ENCODE measurements around the gene KCNJ6. TPM values are rescaled to one million over a fixed set of nuclear protein-coding genes. Genes with fewer than 3 reads are reported as not detected.
"Not testable (repeated sequence)": the region's sequence is repeated elsewhere in the genome, so short reads cannot be mapped to it uniquely, and the experiment has no call there.

KCNJ6 gene
- total RNA-seq, 2 donors from 2014 or later, result not detected

DNA sequence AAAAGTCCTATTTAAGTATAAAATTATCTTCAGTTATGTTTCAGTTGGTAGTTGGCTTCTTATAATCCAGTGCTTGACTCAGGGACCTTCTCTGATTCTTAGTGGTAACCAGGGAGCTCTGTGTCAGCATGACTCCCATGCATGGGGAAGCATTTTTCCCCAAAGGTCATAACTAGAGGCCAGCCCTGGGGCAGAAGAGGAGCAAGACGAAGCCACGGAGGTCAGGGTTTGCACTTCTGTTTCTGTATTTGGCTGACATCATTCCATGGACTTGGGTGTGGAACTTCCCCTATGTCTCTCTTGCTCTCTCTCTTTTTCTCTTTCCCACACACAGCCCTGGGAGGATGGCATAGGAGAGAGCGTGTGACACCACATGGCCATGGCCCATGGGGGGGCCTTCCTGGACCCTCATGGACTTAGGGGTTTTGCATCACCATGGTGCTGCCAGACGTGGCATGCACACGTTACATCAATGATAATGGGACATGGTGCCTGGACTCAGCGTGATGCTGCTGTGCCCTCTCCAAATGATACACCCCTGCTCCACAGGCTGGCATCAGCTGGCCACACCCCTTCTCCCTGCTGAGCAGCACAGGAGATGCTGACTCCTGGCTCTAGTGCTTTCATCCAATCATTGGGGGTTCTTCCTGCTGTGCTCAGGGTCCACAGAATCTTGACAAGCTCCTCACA lies 260.5 kb downstream of the KCNJ6 start:
- Histone ChIP-seq H3K27ac (no peak overlapping the region), H3K4me3 (no peak overlapping the region), H3K4me1 (peaks cover 0 to 7% of the 10 kb centered on the region in 2 donors), H3K36me3 (no peaks in the 10 kb centered on the region), H3K9me3 (no peaks in the 10 kb centered on the region), H3K27me3 (no peaks in the 10 kb centered on the region)
- no peak for DNase-seq (ENCODE audit: low spot score)
- TF ChIP-seq, protein P1, sequence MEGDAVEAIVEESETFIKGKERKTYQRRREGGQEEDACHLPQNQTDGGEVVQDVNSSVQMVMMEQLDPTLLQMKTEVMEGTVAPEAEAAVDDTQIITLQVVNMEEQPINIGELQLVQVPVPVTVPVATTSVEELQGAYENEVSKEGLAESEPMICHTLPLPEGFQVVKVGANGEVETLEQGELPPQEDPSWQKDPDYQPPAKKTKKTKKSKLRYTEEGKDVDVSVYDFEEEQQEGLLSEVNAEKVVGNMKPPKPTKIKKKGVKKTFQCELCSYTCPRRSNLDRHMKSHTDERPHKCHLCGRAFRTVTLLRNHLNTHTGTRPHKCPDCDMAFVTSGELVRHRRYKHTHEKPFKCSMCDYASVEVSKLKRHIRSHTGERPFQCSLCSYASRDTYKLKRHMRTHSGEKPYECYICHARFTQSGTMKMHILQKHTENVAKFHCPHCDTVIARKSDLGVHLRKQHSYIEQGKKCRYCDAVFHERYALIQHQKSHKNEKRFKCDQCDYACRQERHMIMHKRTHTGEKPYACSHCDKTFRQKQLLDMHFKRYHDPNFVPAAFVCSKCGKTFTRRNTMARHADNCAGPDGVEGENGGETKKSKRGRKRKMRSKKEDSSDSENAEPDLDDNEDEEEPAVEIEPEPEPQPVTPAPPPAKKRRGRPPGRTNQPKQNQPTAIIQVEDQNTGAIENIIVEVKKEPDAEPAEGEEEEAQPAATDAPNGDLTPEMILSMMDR (IDR thresholded peaks at IDR 0.05), result no peak

DNA sequence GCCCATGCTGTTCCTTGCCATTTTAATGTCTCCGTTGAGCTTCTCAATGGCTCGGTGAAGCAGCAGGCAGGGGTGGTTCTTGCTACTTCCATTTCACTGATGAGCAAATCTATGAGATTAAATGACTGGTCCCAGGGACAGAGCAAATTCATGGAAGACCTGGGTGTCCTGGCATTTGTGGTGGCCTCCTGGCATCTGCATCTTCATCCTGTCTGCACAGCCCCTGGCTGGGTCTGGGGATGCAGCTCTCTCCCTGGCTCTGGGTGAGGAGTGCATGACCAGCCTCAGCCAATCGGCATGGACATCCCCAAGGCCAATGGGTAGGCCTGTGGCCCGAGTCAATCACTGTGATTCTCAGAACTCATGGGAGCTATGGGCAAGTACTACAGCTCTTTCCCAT lies 261.7 kb downstream of the KCNJ6 start:
- no peaks in the 10 kb centered on the region for H3K36me3 ChIP-seq
- H3K27ac ChIP-seq, result no peak overlapping the region
- H3K4me3 ChIP-seq, result no peak overlapping the region
- DNase-seq (ENCODE audit: low spot score), result no peak
- no peaks in the 10 kb centered on the region for H3K27me3 ChIP-seq
- H3K9me3 ChIP-seq, result no peaks in the 10 kb centered on the region
- H3K4me1 ChIP-seq, result peaks cover 0 to 7% of the 10 kb centered on the region in 2 donors
- TF ChIP-seq, protein P1 (IDR thresholded peaks at IDR 0.05), result no peak

DNA sequence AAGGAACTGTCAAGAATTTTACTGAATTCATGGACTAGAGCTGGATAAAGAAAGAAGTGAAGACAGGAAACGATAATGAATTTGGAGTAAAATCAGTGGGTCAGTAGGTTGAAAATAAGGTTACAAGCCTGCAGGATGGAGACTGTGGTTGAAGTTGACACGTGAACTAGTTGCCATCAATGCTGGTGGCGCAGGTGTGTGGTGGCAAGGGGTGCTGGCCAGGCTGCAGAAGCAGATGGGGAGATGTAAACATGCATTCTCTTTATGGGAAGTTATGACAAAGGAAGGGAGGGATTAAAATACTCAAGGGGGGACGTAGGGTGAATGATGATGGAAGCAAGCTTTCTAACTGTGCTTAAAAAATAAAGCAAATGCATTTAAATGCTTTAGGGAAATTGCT lies 263.1 kb downstream of the KCNJ6 start:
- Histone ChIP-seq H3K4me3 (no peak overlapping the region), H3K27ac (no peak overlapping the region), H3K9me3 (no peaks in the 10 kb centered on the region), H3K36me3 (no peaks in the 10 kb centered on the region), H3K4me1 (no peaks in the 10 kb centered on the region), H3K27me3 (no peaks in the 10 kb centered on the region)
- DNase-seq (ENCODE audit: low spot score), result no peak
- TF ChIP-seq, protein P1 (IDR thresholded peaks at IDR 0.05), result no peak

DNA sequence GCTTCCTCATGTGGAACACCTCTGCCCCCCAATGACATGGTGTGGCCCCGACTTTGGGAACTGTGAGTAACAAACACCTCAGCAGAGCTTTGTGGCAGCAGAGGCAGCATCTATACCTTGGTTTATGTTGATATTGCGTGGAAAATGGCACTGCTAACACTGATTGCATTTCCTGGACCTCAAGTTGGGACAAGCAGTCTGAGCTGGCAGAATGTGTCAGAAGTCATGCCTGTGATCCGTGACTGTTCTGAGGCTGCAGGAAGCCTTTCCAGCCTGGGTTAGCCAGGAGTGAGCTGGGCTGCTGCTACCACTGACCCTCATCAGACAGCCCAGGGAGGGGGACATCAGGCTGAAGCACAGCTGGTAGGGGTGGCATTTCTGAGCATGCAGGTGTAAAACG lies 268.5 kb downstream of the KCNJ6 start:
- Histone ChIP-seq H3K4me1 (no peaks in the 10 kb centered on the region), H3K27me3 (no peaks in the 10 kb centered on the region), H3K9me3 (no peaks in the 10 kb centered on the region), H3K27ac (no peak overlapping the region), H3K4me3 (no peak overlapping the region), H3K36me3 (no peaks in the 10 kb centered on the region)
- TF ChIP-seq, protein P1 (IDR thresholded peaks at IDR 0.05), result no peak
- DNase-seq (ENCODE audit: low spot score), result no peak

DNA sequence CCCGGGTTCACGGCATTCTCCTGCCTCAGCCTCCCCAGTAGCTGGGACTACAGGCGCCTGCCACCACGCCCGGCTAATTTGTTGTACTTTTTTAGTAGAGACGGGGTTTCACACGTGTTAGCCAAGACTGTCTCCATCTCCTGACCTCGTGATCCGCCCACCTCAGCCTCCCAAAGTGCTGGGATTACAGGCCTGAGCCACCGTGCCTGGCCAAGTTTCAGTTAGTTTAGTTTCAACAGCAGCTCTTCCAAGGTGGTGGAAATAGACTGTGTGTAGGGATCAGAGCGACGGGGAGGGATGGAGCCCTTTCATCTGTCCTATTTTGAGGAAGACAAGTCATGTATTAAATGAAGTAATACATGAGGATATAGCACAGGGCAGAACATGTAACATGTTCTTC lies 269.5 kb downstream of the KCNJ6 start:
- not testable (repeated sequence) for H3K27me3 ChIP-seq; H3K4me1 ChIP-seq; H3K27ac ChIP-seq; H3K36me3 ChIP-seq; H3K9me3 ChIP-seq; DNase-seq (ENCODE audit: low spot score); H3K4me3 ChIP-seq

DNA sequence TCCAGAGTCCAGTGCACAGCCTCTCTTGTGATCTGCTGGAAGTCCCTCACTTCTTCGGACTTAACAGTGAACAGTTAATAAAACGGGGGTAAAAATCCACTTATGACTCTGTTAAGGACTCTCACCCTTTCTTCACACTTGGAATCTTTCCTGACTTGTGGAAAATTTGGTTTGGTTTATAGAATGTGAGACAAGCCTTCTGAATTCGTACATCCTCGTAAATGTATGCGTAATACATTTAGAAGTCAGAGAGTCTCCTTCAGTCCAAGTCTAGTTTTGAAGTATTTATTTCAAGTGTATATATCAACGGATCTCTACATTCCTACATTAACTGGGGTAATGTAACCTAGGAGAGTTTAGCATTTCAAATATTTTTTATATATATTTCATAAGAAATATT lies 270.4 kb downstream of the KCNJ6 start:
- Histone ChIP-seq H3K9me3 (no peaks in the 10 kb centered on the region), H3K36me3 (no peaks in the 10 kb centered on the region), H3K4me1 (no peaks in the 10 kb centered on the region), H3K27ac (no peak overlapping the region), H3K27me3 (no peaks in the 10 kb centered on the region), H3K4me3 (no peak overlapping the region)
- TF ChIP-seq, protein P1 (IDR thresholded peaks at IDR 0.05), result no peak
- no peak for DNase-seq (ENCODE audit: low spot score)

Data from right atrium auricular region (tissue), 2 donors.